Activated CD4-positive, alpha-beta T cell treated with anti-CD3 and anti-CD28 coated beads, Interleukin-2, amount 50 U/mL, for 1 hour (primary cell): Measurements from ENCODE around the gene HSD17B2.
"Not testable (repeated sequence)": the region's sequence is repeated elsewhere in the genome, so short reads cannot be mapped to it uniquely, and the experiment has no call there.

Experiments
- DNase-seq: peaks from one replicate; pipeline ENCODE4 v3.0.0-alpha.2; 2020

Gene HSD17B2

DNA sequence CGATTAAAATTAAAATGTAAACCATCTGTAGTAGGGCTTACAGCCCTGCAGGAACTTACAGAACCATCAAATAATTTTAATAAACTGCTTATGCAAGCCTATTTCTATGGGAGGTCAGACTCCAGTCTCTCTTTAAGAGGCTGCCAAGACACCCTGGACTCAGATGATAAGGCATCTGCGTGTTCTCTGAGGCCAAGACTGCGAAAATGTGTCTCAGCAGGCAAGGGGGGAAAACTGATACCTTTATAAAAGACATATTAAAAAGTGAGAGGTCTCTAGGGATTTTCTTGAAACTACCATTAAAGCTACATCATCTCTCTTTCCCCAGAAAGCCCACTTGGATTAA lies 102.7 kb downstream of the HSD17B2 start:
- no peak for DNase-seq

DNA sequence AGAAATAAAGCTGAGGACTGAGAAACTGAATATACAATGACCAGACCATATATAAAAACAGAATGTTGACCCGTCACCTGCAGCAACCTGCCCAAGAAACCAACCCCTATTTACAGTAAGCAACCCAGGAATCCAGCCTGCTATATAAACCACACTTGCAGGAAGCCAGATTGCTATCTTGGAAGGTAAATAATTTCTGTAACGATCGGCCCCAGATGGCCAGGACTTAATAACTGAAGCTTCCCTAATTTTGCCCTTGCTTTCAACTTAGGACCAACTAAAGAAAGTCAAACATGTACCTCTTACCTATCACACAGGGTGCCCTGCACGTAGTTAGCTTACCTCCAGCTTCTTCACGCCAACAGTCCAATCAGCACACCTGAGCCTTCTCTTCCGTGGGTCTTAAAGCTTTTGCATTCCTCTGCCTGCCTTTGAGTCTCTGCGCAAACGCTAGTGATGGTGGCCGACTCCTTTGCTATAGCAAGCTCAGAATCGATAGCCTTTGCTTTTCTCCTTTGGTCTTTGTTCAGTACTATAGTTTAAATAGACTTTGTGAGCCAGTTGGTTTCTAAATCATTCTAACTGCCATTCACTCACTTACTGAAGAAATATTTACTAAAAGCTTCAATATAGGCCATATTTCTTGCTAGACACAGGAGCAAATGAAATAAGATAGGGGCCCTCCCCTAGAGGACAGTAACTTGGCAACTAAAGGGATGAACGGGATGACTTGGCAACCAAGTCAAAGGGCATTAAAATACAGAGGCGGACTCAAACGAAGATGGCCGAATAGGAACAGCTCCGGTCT lies 103.6 kb downstream of the HSD17B2 start:
- no peak for DNase-seq

GRCh38 chr16:82139286-82139571 lies 104.2 kb downstream of the HSD17B2 start:
- DNase-seq: not testable (repeated sequence)

- DNase-seq: no peak
Observed at GRCh38 chr16:82146556-82146955, 111.5 kb downstream of the HSD17B2 start.

GRCh38 chr16:82146957-82147356 lies 111.9 kb downstream of the HSD17B2 start:
- DNase-seq: no peak

DNA sequence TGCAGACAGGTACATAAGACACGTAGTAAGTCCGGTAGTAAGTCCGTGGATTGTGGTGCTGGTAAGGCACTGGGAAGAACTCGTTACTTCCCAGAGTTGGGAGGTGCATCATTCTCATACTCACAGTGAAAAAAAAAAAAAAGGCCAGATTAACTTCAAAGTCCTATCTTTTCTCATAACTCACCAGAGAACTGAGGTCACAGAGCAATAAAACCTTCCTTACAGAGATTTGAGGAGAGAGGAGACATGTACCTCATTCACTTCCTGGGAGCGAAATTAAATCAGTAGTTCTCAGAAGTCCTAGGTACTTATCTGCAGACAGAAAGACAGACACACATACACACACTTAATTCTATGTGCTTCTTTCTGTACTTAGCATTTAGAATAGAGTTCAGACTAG lies 112.5 kb downstream of the HSD17B2 start:
- no peak for DNase-seq
